Measurements from ENCODE around the gene TRIP6. TPM values are rescaled to one million over a fixed set of nuclear protein-coding genes. Genes with fewer than 3 reads are reported as not detected.

The TRIP6 gene
- total RNA-seq: 102 and 103 TPM in 2 replicates

GRCh38 chr7:100867040-100867775 is at the start of gene TRIP6:
TSS of gene TRIP6 (plus strand) at chr7:100867387. CDS start at chr7:100867498, 111 bp downstream.

DNA sequence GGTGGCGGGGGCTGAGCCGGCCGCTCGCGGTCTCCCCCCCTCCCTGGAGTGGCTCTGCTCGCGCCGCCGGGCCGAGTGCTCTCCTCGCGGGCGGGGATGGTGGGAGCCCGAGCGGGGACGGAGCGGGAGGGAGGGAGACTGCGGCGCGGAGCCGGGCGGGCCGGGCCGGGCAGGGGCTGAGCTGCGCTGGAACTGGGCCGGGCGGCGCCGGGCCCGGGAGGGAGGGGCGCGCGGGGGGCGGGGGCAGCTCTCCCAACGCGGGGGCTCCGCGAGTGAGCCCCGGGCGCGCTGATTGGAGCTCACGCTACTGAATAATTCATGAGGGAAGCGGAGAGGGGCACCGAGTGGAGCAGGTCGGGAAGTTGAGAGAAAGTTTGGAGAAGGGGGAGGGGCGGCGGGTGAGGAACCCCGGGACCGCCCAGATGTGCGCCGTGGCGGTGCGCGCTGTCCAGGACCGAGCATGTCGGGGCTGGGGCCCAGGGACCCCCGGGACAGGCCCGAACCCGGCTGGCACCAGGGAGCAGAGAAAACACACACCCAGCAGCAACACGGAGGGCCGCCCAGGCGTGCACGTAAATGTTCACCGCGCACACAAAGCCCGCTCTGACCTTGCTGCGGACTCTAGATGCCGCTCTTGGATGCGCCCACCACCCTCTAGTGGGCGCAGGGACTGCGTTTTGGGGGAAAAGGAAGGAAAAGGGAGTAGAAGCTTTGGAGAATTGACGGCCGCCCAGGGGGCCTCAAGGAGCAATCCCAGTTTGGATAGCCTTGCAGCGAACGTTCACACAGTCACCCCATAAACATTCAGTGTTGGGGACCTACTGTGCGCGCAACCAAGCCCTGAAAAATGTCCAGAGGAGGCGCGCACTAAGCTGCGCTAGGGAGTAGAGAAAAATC is 39.6 kb upstream of the TRIP6 start, which contains the start of gene EPHB4:
Gene EPHB4 (minus strand): TSS at position 194 of the 897 bp plus-strand sequence. CDS start 493 bp downstream, outside the sequence.

DNA sequence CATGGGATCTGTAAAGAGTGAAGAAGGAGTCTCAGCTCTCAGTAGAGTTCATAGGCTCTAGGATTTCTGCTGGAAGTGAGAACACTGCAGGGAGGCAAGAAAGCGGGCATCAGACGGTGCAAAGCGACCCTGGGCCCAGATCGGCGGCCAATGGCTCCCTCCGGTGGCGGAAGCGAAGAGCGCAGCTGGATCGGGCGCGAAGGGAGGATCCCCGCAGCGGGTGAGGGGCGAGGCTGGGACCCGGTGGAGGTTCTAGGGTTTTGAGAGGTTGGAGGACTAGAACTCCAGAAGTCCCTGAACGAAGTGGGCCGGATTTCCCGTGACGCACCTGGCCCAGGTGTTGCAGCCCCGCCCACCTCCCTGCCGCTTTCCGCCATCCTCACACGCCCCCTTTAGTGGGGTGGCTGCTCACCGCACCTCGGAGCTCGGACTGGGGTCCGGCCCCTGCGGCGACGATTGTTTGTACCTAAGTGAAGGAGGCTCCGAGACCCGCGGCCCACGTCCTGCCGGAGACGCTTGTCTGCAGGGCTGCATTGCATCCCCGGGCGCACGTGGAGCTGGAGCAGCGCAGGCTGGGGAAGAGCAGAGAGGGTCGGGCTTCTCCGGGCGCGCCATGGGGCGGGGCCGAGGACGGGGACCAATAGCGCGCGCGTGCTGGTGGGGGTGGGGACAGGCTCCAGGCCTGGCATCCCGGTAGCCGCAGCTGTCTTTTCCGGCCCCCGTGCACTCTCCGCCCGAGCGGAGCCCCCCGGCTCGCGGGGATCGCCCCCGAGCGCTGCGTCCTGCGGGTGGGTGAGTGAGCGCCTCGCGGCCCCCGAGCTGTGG is 14.9 kb upstream of the TRIP6 start, which contains the start of gene SLC12A9:
Gene SLC12A9 (plus strand): TSS at position 666 of the 825 bp plus-strand sequence. CDS start 1,485 bp downstream, outside the sequence.

DNA sequence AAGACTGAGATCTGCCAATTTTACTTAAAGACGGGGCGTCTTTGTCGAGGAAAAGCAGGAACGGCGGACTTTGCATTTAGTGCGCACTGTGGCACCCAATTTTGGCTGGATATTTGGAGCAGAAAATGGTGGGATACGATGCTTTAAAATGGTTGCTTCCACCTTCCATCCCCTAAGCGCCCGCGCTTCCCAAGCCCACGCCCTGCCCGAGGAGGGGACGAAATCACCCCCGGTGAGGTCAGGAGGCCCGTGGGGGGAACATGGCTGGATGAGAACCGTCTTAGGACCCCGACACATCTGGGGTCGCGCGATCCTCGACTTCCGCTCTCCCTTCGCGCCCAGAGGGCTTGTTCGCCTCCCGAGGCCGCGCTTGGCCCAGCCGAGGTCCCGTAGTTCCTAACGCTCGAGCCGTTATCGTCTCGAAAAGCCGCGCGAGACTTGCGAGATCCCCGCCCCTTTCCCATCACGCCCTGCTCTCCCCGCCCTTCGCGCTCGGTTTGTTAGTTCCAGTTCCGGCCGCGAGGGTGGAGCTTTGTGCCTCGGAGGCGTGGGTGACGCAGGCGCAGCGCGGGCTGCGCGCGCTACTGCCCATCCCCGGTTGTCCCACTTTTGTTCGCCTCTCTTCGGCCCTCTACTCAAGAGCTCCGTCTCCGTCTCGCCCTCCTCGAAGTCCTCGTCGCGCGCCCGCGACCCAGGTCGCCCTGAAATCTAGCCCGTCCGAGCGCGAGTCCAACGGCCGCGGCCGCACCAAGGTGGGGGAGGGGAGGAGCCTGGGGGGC is 7.6 kb downstream of the TRIP6 start, which contains the start of gene SRRT:
Gene SRRT (plus strand): TSS at position 527 of the 779 bp plus-strand sequence. CDS start 488 bp downstream, outside the sequence.

GRCh38 chr7:100888988-100889750 is 22.0 kb downstream of the TRIP6 start, which contains the start of gene UFSP1:
TSS of gene UFSP1 (minus strand) at chr7:100889715. CDS start at chr7:100889271, 444 bp downstream.

DNA sequence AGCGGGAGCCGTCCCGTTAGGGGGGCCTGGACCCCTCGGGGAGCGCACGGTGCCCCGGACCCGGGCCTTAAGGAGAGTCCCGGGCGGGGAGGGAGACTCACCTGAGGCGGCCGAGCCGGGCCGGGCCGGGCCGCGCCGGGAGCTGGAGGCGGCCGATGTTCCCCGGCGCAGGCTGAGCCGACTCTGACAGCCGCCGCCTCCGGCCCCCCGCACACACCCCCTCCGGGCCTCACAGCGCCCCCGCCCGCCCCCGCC is 28.4 kb downstream of the TRIP6 start, which contains the start of gene ACHE:
Gene ACHE (minus strand): TSS at position 188 of the 255 bp plus-strand sequence. CDS start 1,656 bp downstream, outside the sequence.

Other genes starting within 250 kb of the TRIP6 start
- 0.33 TPM in 1 of 2 replicates, not detected in the other for gene TFR2, start 225.8 kb upstream of the TRIP6 start, total RNA-seq
- not detected in 2 replicates for gene ACTL6B, start 210.9 kb upstream of the TRIP6 start, total RNA-seq
- gene GNB2, start 193.6 kb upstream of the TRIP6 start, total RNA-seq: 113 and 118 TPM in 2 replicates
- gene GIGYF1, start 173.1 kb upstream of the TRIP6 start, total RNA-seq: 20.4 and 23.5 TPM in 2 replicates
- gene POP7, start 161.3 kb upstream of the TRIP6 start, total RNA-seq: 31.4 and 40.1 TPM in 2 replicates
- gene EPO, start 146.9 kb upstream of the TRIP6 start, total RNA-seq: not detected in 2 replicates
- not detected in 2 replicates for gene ZAN, start 133.8 kb upstream of the TRIP6 start, total RNA-seq
- gene EPHB4, start 39.9 kb upstream of the TRIP6 start, total RNA-seq: 37.7 and 64.2 TPM in 2 replicates
- gene SLC12A9, start 14.7 kb upstream of the TRIP6 start, total RNA-seq: 17.9 and 29.9 TPM in 2 replicates
- 40.3 and 54.1 TPM in 2 replicates for gene SRRT, start 7.7 kb downstream of the TRIP6 start, total RNA-seq
- gene UFSP1, start 22.3 kb downstream of the TRIP6 start, total RNA-seq: 3.9 and 10.4 TPM in 2 replicates
- gene ACHE, start 28.5 kb downstream of the TRIP6 start, total RNA-seq: 2.2 TPM in 1 of 2 replicates, not detected in the other
- gene MUC3A, start 82.1 kb downstream of the TRIP6 start, total RNA-seq: not detected in 2 replicates
- gene MUC12, start 102.2 kb downstream of the TRIP6 start, total RNA-seq: 0.50 and 0.87 TPM in 2 replicates
- gene MUC17, start 152.7 kb downstream of the TRIP6 start, total RNA-seq: under 0.01 TPM in 1 of 2 replicates, not detected in the other
- gene TRIM56, start 218.1 kb downstream of the TRIP6 start, total RNA-seq: 14.7 and 24.5 TPM in 2 replicates

All from smooth muscle cell of trachea (primary cell).